NT2/D1 (cell line): ENCODE results near the gene OR2T34.

Experiments used
- YY1 ChIP-seq: IDR thresholded peaks from 2 replicates; pipeline ENCODE4 v1.6.1; 2011; ENCODE audit not compliant: insufficient read length, insufficient read depth
- ZNF274 ChIP-seq: IDR thresholded peaks from 2 replicates; pipeline ENCODE4 v1.6.1; 2011; ENCODE audit warnings: mild to moderate bottlenecking, low read depth, low read length

DNA sequence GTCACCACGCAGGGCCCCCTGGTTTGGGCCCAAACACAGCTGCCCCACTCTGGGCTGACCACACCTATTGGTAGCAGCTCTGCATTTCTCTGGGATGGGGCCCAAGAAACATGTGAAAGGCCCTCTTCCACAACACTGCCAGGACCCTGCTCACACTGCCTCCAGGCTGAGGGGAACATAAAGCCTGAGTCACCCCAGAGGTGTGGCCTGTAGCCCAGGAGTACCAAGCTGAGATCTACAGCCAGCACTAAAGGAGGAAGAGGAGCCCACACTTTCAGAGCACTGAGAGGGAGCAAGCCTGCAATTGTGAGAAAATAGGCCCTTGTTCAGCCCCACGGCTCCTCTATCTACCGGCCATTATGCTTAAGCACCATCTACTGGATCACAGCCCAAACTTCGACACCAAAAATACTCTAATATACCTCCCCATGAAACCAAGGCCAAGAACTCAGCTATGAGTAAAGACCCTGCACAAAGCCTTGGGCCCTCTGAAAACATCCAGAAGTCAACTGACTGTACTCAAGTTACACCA, 37.4 kb upstream of the OR2T34 start:
- TF ChIP-seq YY1 (no peak), ZNF274 (no peak)
